ENCODE measurements around the gene RNU6-9. TPM values are rescaled to one million over a fixed set of nuclear protein-coding genes. Genes with fewer than 3 reads are reported as not detected.

The RNU6-9 gene
- total RNA-seq, 1 experiment from 2014 or later, result not detected

DNA sequence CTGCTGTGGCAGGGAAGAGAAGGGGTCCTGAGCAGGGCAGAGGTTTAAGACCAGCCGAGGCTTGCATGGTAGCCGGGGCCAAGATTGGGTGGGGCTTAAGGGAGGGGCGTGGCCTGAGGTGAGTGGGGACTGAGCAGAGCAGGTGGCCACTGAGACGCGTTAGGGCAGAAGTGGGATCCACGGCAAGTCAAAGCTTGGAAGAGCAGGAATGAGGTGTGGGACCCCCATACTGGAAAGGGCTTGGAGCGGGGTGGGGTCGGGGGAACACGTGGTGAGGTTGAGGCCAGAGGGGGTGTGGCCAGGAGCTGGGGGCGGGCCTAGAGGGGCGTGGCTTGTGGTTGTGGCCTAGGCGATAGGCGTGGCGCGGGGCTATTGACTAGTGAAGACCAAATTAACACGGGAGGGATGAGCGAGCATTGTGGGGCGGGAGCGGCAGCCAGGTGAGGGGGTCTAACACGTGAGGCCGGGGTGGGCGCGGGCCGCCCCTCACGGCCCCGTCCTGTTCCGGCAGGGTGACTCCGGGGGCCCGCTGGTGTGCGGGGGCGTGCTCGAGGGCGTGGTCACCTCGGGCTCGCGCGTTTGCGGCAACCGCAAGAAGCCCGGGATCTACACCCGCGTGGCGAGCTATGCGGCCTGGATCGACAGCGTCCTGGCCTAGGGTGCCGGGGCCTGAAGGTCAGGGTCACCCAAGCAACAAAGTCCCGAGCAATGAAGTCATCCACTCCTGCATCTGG, 30.5 kb upstream of the RNU6-9 start:
- Histone ChIP-seq H3K4me2 (no peak overlapping the region), H3K4me1 (replicated peaks; ENCODE audit: insufficient read depth) (peaks cover 12% of the 10 kb centered on the region), H4K20me1 (ENCODE audit: insufficient read depth) (no peaks in the 10 kb centered on the region), H3K9me3 (ENCODE audit: insufficient read depth, low read depth) (no peaks in the 10 kb centered on the region), H3K79me2 (ENCODE audit: low read depth) (no peaks in the 10 kb centered on the region), H3K27ac (no peak overlapping the region), H3K9me2 (ENCODE audit: insufficient read depth) (no peaks in the 10 kb centered on the region), H3F3A (ENCODE audit: insufficient read depth, low read depth) (peaks cover 48% of the 10 kb centered on the region), H3K27me3 (ENCODE audit: insufficient read depth, low read depth) (no peaks in the 10 kb centered on the region), H2AFZ (no peak overlapping the region), H3K4me3 (no peak overlapping the region), H3K36me3 (ENCODE audit: low read depth) (no peaks in the 10 kb centered on the region)
- intact Hi-C loops (cut with micrococcal nuclease; ENCODE audit: unreplicated experiment), result no loop called here
- DNase-seq, result no peak
- ChIA-PET POLR2A (ENCODE audit: unreplicated experiment) (no interaction called here), CTCF (no interaction called here)
- BruUV-seq (replicated peaks), result no TSS peak
- TF ChIP-seq EZH2 (IDR thresholded peaks at IDR 0.05; ENCODE audit: low read depth), result no peak

DNA sequence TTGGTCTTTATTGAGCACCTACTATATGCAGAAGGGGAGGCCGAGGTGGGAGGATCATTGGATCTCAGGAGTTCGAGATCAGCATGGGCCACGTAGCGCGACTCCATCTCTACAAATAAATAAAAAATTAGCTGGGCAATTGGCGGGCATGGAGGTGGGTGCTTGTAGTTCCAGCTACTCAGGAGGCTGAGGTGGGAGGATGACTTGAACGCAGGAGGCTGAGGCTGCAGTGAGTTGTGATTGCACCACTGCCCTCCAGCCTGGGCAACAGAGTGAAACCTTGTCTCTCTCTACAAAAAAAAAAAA, 30.0 kb upstream of the RNU6-9 start:
- Histone ChIP-seq H3K36me3 (ENCODE audit: low read depth) (no peaks in the 10 kb centered on the region), H2AFZ (no peak overlapping the region), H3K27me3 (ENCODE audit: insufficient read depth, low read depth) (no peaks in the 10 kb centered on the region), H3K4me2 (no peak overlapping the region), H3K4me3 (no peak overlapping the region), H3K9me2 (ENCODE audit: insufficient read depth) (no peaks in the 10 kb centered on the region), H4K20me1 (ENCODE audit: insufficient read depth) (no peaks in the 10 kb centered on the region), H3K27ac (no peak overlapping the region), H3K79me2 (ENCODE audit: low read depth) (no peaks in the 10 kb centered on the region), H3K9me3 (ENCODE audit: insufficient read depth, low read depth) (no peaks in the 10 kb centered on the region), H3F3A (ENCODE audit: insufficient read depth, low read depth) (peaks cover 44% of the 10 kb centered on the region), H3K4me1 (replicated peaks; ENCODE audit: insufficient read depth) (peaks cover 12% of the 10 kb centered on the region)
- CTCF ChIA-PET, result no interaction called here
- POLR2A ChIA-PET (ENCODE audit: unreplicated experiment), result no interaction called here
- TF ChIP-seq, protein P1, sequence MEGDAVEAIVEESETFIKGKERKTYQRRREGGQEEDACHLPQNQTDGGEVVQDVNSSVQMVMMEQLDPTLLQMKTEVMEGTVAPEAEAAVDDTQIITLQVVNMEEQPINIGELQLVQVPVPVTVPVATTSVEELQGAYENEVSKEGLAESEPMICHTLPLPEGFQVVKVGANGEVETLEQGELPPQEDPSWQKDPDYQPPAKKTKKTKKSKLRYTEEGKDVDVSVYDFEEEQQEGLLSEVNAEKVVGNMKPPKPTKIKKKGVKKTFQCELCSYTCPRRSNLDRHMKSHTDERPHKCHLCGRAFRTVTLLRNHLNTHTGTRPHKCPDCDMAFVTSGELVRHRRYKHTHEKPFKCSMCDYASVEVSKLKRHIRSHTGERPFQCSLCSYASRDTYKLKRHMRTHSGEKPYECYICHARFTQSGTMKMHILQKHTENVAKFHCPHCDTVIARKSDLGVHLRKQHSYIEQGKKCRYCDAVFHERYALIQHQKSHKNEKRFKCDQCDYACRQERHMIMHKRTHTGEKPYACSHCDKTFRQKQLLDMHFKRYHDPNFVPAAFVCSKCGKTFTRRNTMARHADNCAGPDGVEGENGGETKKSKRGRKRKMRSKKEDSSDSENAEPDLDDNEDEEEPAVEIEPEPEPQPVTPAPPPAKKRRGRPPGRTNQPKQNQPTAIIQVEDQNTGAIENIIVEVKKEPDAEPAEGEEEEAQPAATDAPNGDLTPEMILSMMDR (conservative IDR thresholded peaks at IDR 0.05), result no peak
- TF ChIP-seq EZH2 (IDR thresholded peaks at IDR 0.05; ENCODE audit: low read depth), result no peak
- no peak for DNase-seq
- intact Hi-C loops (cut with micrococcal nuclease; ENCODE audit: unreplicated experiment), result no loop called here
- no TSS peak for BruUV-seq (replicated peaks)

DNA sequence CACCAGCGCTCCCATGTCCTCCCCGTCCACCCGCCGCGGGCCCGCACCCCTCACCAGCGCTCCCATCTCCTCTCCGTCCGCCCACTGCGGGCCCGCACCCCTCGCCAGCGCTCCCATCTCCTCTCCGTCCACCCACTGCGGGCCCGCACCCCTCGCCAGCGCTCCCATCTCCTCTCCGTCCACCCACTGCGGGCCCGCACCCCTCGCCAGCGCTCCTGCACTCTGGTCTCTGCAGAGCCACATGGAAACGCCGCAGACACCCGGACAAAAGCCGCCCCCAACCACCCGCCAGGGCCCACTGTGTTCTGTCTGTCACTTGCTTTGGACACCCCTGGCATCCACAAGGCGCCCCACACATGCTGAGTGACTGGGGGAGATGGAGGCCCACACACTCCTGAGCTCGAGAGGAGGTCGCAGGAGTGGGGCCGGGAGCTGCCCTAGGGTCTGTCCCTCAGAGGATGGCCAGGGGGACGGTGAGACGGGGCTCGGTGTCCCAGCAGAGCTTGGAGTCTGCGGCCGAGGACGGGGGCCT, 26.4 kb upstream of the RNU6-9 start:
- Histone ChIP-seq H3K4me3 (no peak overlapping the region), H3K9me3 (ENCODE audit: insufficient read depth, low read depth) (no peaks in the 10 kb centered on the region), H3F3A (ENCODE audit: insufficient read depth, low read depth) (peaks cover 43% of the 10 kb centered on the region), H3K27ac (no peak overlapping the region), H3K27me3 (ENCODE audit: insufficient read depth, low read depth) (no peaks in the 10 kb centered on the region), H3K36me3 (ENCODE audit: low read depth) (no peaks in the 10 kb centered on the region), H3K4me2 (no peak overlapping the region), H4K20me1 (ENCODE audit: insufficient read depth) (no peaks in the 10 kb centered on the region), H2AFZ (no peak overlapping the region), H3K79me2 (ENCODE audit: low read depth) (no peaks in the 10 kb centered on the region), H3K4me1 (replicated peaks; ENCODE audit: insufficient read depth) (peaks cover 20% of the 10 kb centered on the region), H3K9me2 (ENCODE audit: insufficient read depth) (no peaks in the 10 kb centered on the region)
- POLR2A ChIA-PET (ENCODE audit: unreplicated experiment), result no interaction called here
- no peak for DNase-seq
- CTCF ChIA-PET, result no interaction called here
- BruUV-seq (replicated peaks), result no TSS peak
- TF ChIP-seq EZH2 (IDR thresholded peaks at IDR 0.05; ENCODE audit: low read depth), result no peak
- TF ChIP-seq, protein P1 (conservative IDR thresholded peaks at IDR 0.05), result no peak
- intact Hi-C loops (cut with micrococcal nuclease; ENCODE audit: unreplicated experiment), result no loop called here
